ENCODE measurements around the gene PGC.

- TF ChIP-seq POLR2AphosphoS5 (IDR thresholded peaks at IDR 0.05) = no peak
- no peak for TF ChIP-seq CTCF (IDR thresholded peaks at IDR 0.05)
Observed at GRCh38 chr6:41689171-41690008, 57.8 kb downstream of the PGC start.
